ENCODE measurements around the gene PKNOX2.

The PKNOX2 gene

GRCh38 chr11:125313271-125314219, 149.0 kb downstream of the PKNOX2 start:
- DNase-seq (ENCODE audit: low read depth): no peak

GRCh38 chr11:125314276-125315078, 149.9 kb downstream of the PKNOX2 start:
- DNase-seq (ENCODE audit: low read depth): no peak

- no peak for DNase-seq (ENCODE audit: low read depth)
Observed at GRCh38 chr11:125315079-125315740, 150.7 kb downstream of the PKNOX2 start.

- no peak for DNase-seq (ENCODE audit: low read depth)
Observed at GRCh38 chr11:125317416-125317815, 152.9 kb downstream of the PKNOX2 start.

GRCh38 chr11:125319649-125320048, 155.1 kb downstream of the PKNOX2 start:
- no peak for DNase-seq (ENCODE audit: low read depth)

GRCh38 chr11:125320347-125321076, 156.0 kb downstream of the PKNOX2 start:
- DNase-seq (ENCODE audit: low read depth): no peak

- DNase-seq (ENCODE audit: low read depth): no peak
Observed at GRCh38 chr11:125322289-125322688, 157.7 kb downstream of the PKNOX2 start.

GRCh38 chr11:125325196-125325595, 160.6 kb downstream of the PKNOX2 start:
- no peak for DNase-seq (ENCODE audit: low read depth)

- DNase-seq (ENCODE audit: low read depth): no peak
Observed at GRCh38 chr11:125326126-125326525, 161.6 kb downstream of the PKNOX2 start.

- DNase-seq (ENCODE audit: low read depth): no peak
Observed at GRCh38 chr11:125327518-125328224, 163.1 kb downstream of the PKNOX2 start.

GRCh38 chr11:125328225-125328580, 163.7 kb downstream of the PKNOX2 start:
- no peak for DNase-seq (ENCODE audit: low read depth)

- DNase-seq (ENCODE audit: low read depth): no peak
Observed at GRCh38 chr11:125329786-125330185, 165.2 kb downstream of the PKNOX2 start.

GRCh38 chr11:125330462-125331325, 166.1 kb downstream of the PKNOX2 start:
- no peak for DNase-seq (ENCODE audit: low read depth)

GRCh38 chr11:125331357-125332035, 166.9 kb downstream of the PKNOX2 start:
- DNase-seq (ENCODE audit: low read depth): no peak

- no peak for DNase-seq (ENCODE audit: low read depth)
Observed at GRCh38 chr11:125332821-125333220, 168.3 kb downstream of the PKNOX2 start.

- no peak for DNase-seq (ENCODE audit: low read depth)
Observed at GRCh38 chr11:125333354-125334073, 169.0 kb downstream of the PKNOX2 start.

- no peak for DNase-seq (ENCODE audit: low read depth)
Observed at GRCh38 chr11:125335106-125335505, 170.6 kb downstream of the PKNOX2 start.

- no peak for DNase-seq (ENCODE audit: low read depth)
Observed at GRCh38 chr11:125337836-125338834, 173.6 kb downstream of the PKNOX2 start.

Measured in activated T-helper 1 cell treated with Interleukin-2 at 50 U/mL for 16 hours (primary cell).